CD4-positive, alpha-beta T cell (primary cell): Measurements from ENCODE around the gene ARIH2. TPM values are rescaled to one million over a fixed set of nuclear protein-coding genes. Genes with fewer than 3 reads are reported as not detected.

Source experiments
- ATAC-seq: fragments of 200-7000 bp; cut with Tn5 transposase; one replicate; pipeline ENCODE4 v1.10.0; 2022; ENCODE audit warnings: mild to moderate bottlenecking; ENCODE audit not compliant: poor library complexity
- CTCF ChIA-PET: fragments of 350-600 bp; sonication (Branson Sonifier 250); formaldehyde crosslinking; loops from one replicate; lab custom pipeline; 2021; ENCODE audit warnings: antibody characterized with exemption, inconsistent platforms; lab: Charles Lee
- POLR2A ChIA-PET: fragments of 350-600 bp; sonication (Branson Sonifier 250); formaldehyde crosslinking; loops from one replicate; lab custom pipeline; 2021; ENCODE audit warnings: antibody characterized with exemption, inconsistent platforms; lab: Charles Lee
- DNase-seq, 14 experiments: peaks; one replicate each; pipeline ENCODE4 v3.0.0-alpha.2; 2013 to 2020; ENCODE audit warnings: mixed read lengths in 2 of 14
- H3K27ac ChIP-seq, 2 donors: one replicate each; pipeline versions ENCODE4 v1.5.1 to v1.7.0; 2013; ENCODE audit warnings: low read length in 2 of 2, low read depth in 1 of 2, mild to moderate bottlenecking in 1 of 2
- H3K27me3 ChIP-seq, 2 experiments: 1 replicate in 1 of 2; 2 replicates in 1 of 2; pipeline versions ENCODE4 v1.6.1 to v1.7.0; 2013; ENCODE audit warnings: low read length in 2 of 2, control low read depth in 1 of 2, mild to moderate bottlenecking in 1 of 2, moderate library complexity in 1 of 2; ENCODE audit not compliant: insufficient read depth in 2 of 2, control insufficient read depth in 1 of 2
- H3K36me3 ChIP-seq: one replicate; pipeline ENCODE4 v1.6.1; 2013; ENCODE audit warnings: low read length, control low read depth; ENCODE audit not compliant: insufficient read depth
- H3K4me1 ChIP-seq: one replicate; pipeline ENCODE4 v1.6.1; 2013; ENCODE audit warnings: low read length, control low read depth; ENCODE audit not compliant: insufficient read depth
- H3K4me3 ChIP-seq: one replicate; pipeline ENCODE4 v1.5.1; 2013; ENCODE audit warnings: mild to moderate bottlenecking, low read length, moderate library complexity
- H3K9me3 ChIP-seq, 2 experiments: 1 replicate in 1 of 2; 2 replicates in 1 of 2; pipeline versions ENCODE4 v1.6.1 to v1.7.0; 2013; ENCODE audit warnings: low read length in 2 of 2, mild to moderate bottlenecking in 2 of 2, control low read depth in 1 of 2, moderate library complexity in 1 of 2; ENCODE audit not compliant: control insufficient read depth in 1 of 2, insufficient read depth in 1 of 2
- H3K27ac Mint-ChIP-seq: one replicate; pipeline ENCODE4 v1.8.0; 2020; ENCODE audit warnings: mixed read lengths
- H3K27me3 Mint-ChIP-seq: one replicate; pipeline ENCODE4 v1.8.0; 2021; ENCODE audit warnings: mixed read lengths
- H3K36me3 Mint-ChIP-seq: one replicate; pipeline ENCODE4 v1.8.0; 2021; ENCODE audit warnings: low read depth, mixed read lengths
- H3K4me1 Mint-ChIP-seq: one replicate; pipeline ENCODE4 v1.8.0; 2021; ENCODE audit warnings: low read depth, mixed read lengths
- H3K4me3 Mint-ChIP-seq: one replicate; pipeline ENCODE4 v1.8.0; 2020; ENCODE audit warnings: mild to moderate bottlenecking, mixed read lengths
- H3K9me3 Mint-ChIP-seq: one replicate; pipeline ENCODE4 v1.8.0; 2020; ENCODE audit warnings: mixed read lengths
- CTCF ChIP-seq: fragments of 200-600 bp; IDR thresholded peaks from one replicate; pipeline ENCODE4 v1.8.0; 2022; ENCODE audit warnings: antibody characterized with exemption, mild to moderate bottlenecking
- intact Hi-C, 2 experiments: fragments of 100-400 bp; cut with DNase I in 1 of 2; cut with micrococcal nuclease in 1 of 2; formaldehyde crosslinking; loops; one replicate each; pipeline versions ENCODE4 v1.15.1 to v1.9.0; 2023 to 2025; cut with DNase I, micrococcal nuclease
- total RNA-seq, 174 experiments: library from RNA in 2 of 174; stranded (reverse) in 2 of 174; gene quantifications; one replicate each; pipeline ENCODE4 v1.2.3 and lab custom pipeline; 2021 to 2026

The ARIH2 gene
- total RNA-seq, 2 experiments from 2014 or later = 182 TPM

- Mint-ChIP-seq H3K27me3 (no peaks in the 10 kb centered on the region), H3K36me3 (peaks cover 45% of the 10 kb centered on the region), H3K9me3 (no peaks in the 10 kb centered on the region), H3K27ac (peak overlapping the region; percentile 19), H3K4me1 (peaks cover 27% of the 10 kb centered on the region), H3K4me3 (peak overlapping the region; percentile 67)
- no peaks in the 10 kb centered on the region for H3K9me3 ChIP-seq
- peaks cover 29% of the 10 kb centered on the region for H3K4me1 ChIP-seq
- ATAC-seq (no peak), DNase-seq (no peak)
- ChIA-PET POLR2A (no interaction called here), CTCF (interaction anchor here (1.5 to 6.5 kb wide), 2 partner anchors 26 to 79 kb away, joined by 6 to 53 read pairs; partner anchors contain the start of genes P4HTM and QRICH1)
- no peak overlapping the region for H3K4me3 ChIP-seq
- no peak overlapping the region for H3K27ac ChIP-seq
- TF ChIP-seq CTCF = no peak
- intact Hi-C loops = no loop called here
- H3K27me3 ChIP-seq = no peaks in the 10 kb centered on the region
- peaks cover 40% of the 10 kb centered on the region for H3K36me3 ChIP-seq
Measured at GRCh38 chr3:49015072-49015471, 96.4 kb downstream of the ARIH2 start.

GRCh38 chr3:49015765-49016164, 97.1 kb downstream of the ARIH2 start:
- intact Hi-C loops = no loop called here
- ATAC-seq = no peak
- Histone ChIP-seq H3K27ac (no peak overlapping the region), H3K9me3 (no peaks in the 10 kb centered on the region), H3K36me3 (peaks cover 40% of the 10 kb centered on the region), H3K4me3 (no peak overlapping the region), H3K27me3 (no peaks in the 10 kb centered on the region), H3K4me1 (peaks cover 36% of the 10 kb centered on the region)
- CTCF ChIA-PET = interaction anchor here (1.7 to 6.5 kb wide), 2 partner anchors 8 to 27 kb away, joined by 9 to 53 read pairs; partner anchors contain the start of genes P4HTM and WDR6
- no peaks in the 10 kb centered on the region for H3K9me3 Mint-ChIP-seq
- no peaks in the 10 kb centered on the region for H3K27me3 Mint-ChIP-seq
- H3K4me1 Mint-ChIP-seq = peaks cover 32% of the 10 kb centered on the region
- POLR2A ChIA-PET = interaction anchor here (1.2 to 12.0 kb wide), 2 partner anchors 9 to 26 kb away, joined by 5 to 331 read pairs; partner anchors contain the start of genes P4HTM and WDR6
- H3K36me3 Mint-ChIP-seq = peaks cover 45% of the 10 kb centered on the region
- TF ChIP-seq CTCF = no peak
- H3K4me3 Mint-ChIP-seq = peak overlapping the region; percentile 67
- no peak overlapping the region for H3K27ac Mint-ChIP-seq
- no peak for DNase-seq

- no peaks in the 10 kb centered on the region for H3K9me3 ChIP-seq
- H3K36me3 Mint-ChIP-seq = peaks cover 46% of the 10 kb centered on the region
- no peaks in the 10 kb centered on the region for H3K9me3 Mint-ChIP-seq
- intact Hi-C loops = no loop called here
- TF ChIP-seq CTCF = no peak
- ChIA-PET POLR2A (interaction anchor here (0.8 to 12.0 kb wide), 7 partner anchors 10 to 77 kb away, joined by 4 to 331 read pairs (median 10); partner anchors contain the start of genes IMPDH2, P4HTM, QRICH1 and WDR6), CTCF (interaction anchor here (1.7 to 6.5 kb wide), 2 partner anchors 9 to 28 kb away, joined by 9 to 53 read pairs; partner anchors contain the start of genes P4HTM and WDR6)
- H3K4me1 Mint-ChIP-seq = peaks cover 37% of the 10 kb centered on the region
- no peak for DNase-seq
- peak overlapping the region; percentile 90 for H3K27ac Mint-ChIP-seq
- no peaks in the 10 kb centered on the region for H3K27me3 Mint-ChIP-seq
- H3K4me3 ChIP-seq = no peak overlapping the region
- peaks cover 37% of the 10 kb centered on the region for H3K4me1 ChIP-seq
- H3K4me3 Mint-ChIP-seq = peak overlapping the region; percentile 91
- ATAC-seq = no peak
- peak overlapping the region in 1 of 2 donors; percentile 52 for H3K27ac ChIP-seq
- peaks cover 34% of the 10 kb centered on the region for H3K36me3 ChIP-seq
- no peaks in the 10 kb centered on the region for H3K27me3 ChIP-seq
Measured at GRCh38 chr3:49016414-49017228, 98.0 kb downstream of the ARIH2 start.
